MG63 (cell line): Measurements from ENCODE around the gene CBLB. TPM values are rescaled to one million over a fixed set of nuclear protein-coding genes. Genes with fewer than 3 reads are reported as not detected.

ENCODE experiments used
- DNase-seq: peaks from one replicate; pipeline ENCODE4 v3.0.0-alpha.2; 2020
- H3K27me3 ChIP-seq: fragments of 250-450 bp; sonication (Bioruptor Pico); 2 replicates; pipeline ENCODE4 v1.5.1; 2020; ENCODE audit warnings: mild to moderate bottlenecking, moderate library complexity
- H3K36me3 ChIP-seq: fragments of 250-450 bp; sonication (Bioruptor Pico); 2 replicates; pipeline ENCODE4 v1.5.1; 2020; ENCODE audit warnings: mild to moderate bottlenecking, moderate library complexity
- H3K4me3 ChIP-seq: fragments of 250-450 bp; sonication (Bioruptor Pico); 2 replicates; pipeline ENCODE4 v1.5.1; 2020; ENCODE audit warnings: mild to moderate bottlenecking, moderate library complexity
- H3K9me3 ChIP-seq: fragments of 250-450 bp; sonication (Bioruptor Pico); 2 replicates; pipeline ENCODE4 v1.5.1; 2020; ENCODE audit warnings: mild to moderate bottlenecking, moderate library complexity
- total RNA-seq: library from RNA; depleted of rRNA; stranded (reverse); fragments of >200 nt; shearing (Covaris generic); gene quantifications from 2 replicates; pipeline ENCODE4 v1.2.3, GENCODE V29; 2014; ENCODE audit warnings: low replicate concordance

CBLB gene
- total RNA-seq, 1 experiment from 2014 or later: 2.9 TPM

DNA sequence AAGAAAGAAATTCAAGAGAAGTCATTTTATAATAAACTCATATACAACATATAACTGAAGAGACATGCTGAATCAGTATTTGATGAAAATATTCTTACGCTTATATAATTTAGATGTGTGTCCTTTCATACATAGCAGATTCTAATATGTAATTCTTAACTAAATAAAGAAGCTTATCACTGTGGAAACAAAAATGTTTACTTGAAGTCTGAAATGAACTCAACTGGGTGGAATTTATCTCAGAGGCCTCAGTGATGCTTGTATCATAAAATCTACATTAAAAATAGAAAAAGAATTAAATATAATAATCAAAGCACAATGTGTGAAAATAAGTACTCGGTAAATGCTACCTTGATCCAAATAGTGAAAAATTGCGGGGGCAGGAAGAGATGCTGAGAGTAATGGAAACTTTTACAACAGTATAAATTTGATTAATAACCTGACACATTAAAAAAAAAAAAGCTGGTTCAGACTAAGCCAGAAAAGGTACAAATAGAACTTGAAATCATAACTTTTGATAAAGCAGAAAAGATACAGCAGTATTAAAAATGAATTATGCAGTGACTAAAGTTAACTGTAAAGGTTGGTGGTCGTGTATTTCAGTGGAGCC, 12.0 kb upstream of the CBLB start:
- no peaks in the 10 kb centered on the region for H3K36me3 ChIP-seq
- no peak overlapping the region for H3K4me3 ChIP-seq
- no peaks in the 10 kb centered on the region for H3K27me3 ChIP-seq
- DNase-seq: no peak
- no peaks in the 10 kb centered on the region for H3K9me3 ChIP-seq

DNA sequence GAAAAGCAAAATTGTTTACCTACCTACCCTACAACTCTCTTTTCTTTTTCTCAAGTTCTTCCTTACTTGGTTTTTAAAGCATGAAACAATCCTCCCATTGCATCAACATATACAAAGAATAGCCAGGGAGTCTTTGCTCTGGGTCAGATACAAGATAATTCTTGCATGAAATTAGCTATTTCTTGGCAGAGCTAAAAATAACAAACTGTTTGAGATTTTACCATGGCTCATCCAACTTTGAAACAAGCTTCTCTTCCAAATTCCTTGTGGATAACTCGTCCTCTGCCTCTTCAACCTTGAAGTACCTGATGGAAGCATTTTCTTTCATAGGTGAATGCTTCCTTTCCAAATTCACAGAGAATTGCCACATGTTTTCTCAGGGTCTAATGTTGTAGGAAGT, 9.2 kb upstream of the CBLB start:
- no peak for DNase-seq
- Histone ChIP-seq H3K36me3 (no peaks in the 10 kb centered on the region), H3K9me3 (no peaks in the 10 kb centered on the region), H3K4me3 (no peak overlapping the region), H3K27me3 (no peaks in the 10 kb centered on the region)

DNA sequence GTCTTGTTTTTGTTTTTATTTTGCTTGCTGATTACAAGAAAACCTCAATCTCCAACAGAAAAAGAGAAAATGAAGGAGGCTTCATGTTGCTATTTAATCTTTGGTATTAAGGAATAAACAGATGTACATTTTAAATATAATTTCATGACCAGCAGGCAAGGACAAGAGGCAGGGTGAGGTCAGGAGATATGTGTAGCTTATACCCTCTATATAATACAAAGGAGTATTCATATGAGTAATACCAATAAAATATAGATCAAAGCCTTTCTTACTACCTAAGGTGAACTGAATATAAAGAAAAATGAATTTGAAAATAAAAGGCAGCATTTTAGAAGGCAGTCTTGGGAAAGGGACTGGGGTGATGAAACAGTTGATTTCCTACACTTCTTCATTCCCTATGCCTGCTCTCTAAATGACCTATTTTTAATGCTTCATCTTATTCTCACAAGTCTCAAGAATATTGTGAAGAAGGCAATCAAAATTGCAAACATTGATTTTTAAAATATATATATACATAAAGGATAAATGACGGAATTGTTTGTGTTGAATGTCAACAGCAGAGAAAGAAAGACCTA, 8.6 kb upstream of the CBLB start:
- Histone ChIP-seq H3K27me3 (no peaks in the 10 kb centered on the region), H3K4me3 (no peak overlapping the region), H3K9me3 (no peaks in the 10 kb centered on the region), H3K36me3 (no peaks in the 10 kb centered on the region)
- DNase-seq: no peak

DNA sequence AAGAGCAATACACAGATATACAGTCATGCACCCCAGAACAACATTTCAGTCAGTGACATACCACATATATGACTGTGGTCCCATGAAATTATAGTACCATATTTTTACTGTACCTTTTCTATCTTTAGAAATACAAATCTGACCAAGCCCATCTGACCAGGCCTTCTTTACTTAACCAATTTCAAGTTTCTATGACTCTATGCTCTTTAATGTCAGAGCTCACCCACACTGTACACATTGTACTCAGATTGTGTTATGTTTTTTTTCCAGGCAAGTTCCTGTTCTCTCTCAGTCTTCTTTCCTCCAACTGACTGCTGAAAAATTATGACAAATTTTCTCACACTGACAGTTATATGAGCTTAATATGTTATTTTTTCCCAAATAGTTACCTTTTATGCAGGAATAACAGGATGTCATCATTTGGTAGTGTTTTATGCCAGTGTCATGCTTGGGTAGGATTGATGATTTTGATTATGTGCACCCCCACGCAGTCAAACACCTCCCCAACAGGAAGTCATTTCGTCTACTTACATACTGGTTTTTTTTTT, 8.0 kb upstream of the CBLB start:
- no peak overlapping the region for H3K4me3 ChIP-seq
- no peak for DNase-seq
- no peaks in the 10 kb centered on the region for H3K9me3 ChIP-seq
- H3K36me3 ChIP-seq: no peaks in the 10 kb centered on the region
- H3K27me3 ChIP-seq: no peaks in the 10 kb centered on the region

DNA sequence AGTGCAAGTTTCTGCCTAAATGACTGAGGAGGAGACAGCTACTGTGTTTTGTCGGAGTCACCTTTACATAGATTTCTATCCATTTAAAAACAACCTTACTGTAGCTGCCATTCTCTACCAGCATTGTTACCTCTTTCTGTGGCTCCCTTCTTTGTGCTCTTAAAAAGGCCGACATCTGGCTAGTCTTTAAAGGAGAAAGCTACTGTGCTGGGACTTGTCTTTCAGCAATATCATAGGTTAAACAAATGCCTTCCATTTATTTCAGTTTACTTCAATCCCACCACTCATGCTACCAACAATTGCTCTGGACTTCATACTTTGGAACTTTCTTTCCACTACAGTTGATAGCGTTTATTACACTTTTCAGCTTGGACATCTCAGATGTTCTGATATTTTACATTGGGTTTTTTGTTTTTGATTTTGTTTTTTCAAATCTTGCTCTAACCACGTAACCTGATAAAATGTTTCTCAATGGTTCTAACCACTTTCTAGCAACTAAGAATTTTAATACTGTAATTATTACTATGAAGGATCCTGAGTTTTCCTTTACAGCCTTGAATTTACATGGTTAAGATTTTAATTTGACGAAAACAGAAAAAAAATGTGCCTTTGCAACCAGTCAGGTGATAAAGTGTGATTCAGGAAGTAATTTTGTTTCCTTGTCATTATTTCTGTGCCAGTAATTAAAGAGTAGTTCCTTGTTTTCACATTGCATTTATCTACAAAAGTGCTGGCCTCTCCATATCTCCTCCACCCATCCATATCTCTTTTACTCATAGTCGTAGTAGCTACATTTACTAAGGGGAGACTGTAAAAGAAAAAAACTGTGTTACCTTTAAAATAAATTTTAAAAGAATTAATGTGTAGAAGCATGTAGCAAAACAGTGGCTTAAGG, 1.3 kb upstream of the CBLB start:
- peak overlapping the region; percentile 89 for H3K4me3 ChIP-seq
- peaks cover 4% of the 10 kb centered on the region; the same call in 1 of the 2 replicates for H3K36me3 ChIP-seq
- H3K27me3 ChIP-seq: no peaks in the 10 kb centered on the region

DNA sequence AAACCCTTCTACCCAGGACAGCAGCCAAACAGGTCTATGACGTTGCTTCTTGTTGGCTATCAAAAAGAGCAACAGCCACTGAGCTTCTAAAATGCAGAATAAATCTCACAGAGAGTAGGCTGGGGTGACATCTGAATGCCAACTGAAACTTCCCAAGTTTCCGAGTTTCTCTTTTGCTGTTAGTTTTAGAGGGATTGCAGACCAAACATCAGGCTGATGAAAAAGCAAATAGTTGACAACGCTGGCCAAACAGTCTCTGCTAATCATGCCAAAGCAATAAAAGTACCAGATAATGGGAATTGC, 670 bp upstream of the CBLB start:
- Histone ChIP-seq H3K9me3 (no peaks in the 10 kb centered on the region), H3K4me3 (peak overlapping the region; percentile 89), H3K27me3 (no peaks in the 10 kb centered on the region), H3K36me3 (peaks cover 4% of the 10 kb centered on the region; the same call in 1 of the 2 replicates)
- DNase-seq: no peak

More for the DNA sequence above, 1.3 kb upstream of the CBLB start:
- H3K9me3 ChIP-seq: no peaks in the 10 kb centered on the region
- no peak for DNase-seq

DNA sequence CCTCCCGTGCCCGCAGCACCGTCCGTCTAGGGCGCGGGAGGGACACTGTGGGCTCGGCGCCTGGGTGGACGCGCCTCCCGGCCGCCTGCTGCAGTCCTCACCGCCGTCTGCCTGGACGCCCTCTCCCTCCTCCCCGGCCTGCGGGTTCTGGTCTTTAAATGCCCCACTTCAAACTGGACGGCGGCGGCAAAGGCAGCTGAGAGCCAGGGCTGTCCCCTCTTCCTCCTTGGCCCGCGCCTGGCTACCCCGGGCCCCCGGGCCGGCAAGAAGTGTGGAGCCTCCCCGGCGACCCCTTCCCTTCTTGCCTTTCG, 426 bp downstream of the CBLB start:
- Histone ChIP-seq H3K36me3 (peaks cover 6% of the 10 kb centered on the region; the same call in 1 of the 2 replicates), H3K9me3 (no peaks in the 10 kb centered on the region), H3K4me3 (peak overlapping the region; percentile 89), H3K27me3 (no peaks in the 10 kb centered on the region)
- DNase-seq: peak; percentile 75

DNA sequence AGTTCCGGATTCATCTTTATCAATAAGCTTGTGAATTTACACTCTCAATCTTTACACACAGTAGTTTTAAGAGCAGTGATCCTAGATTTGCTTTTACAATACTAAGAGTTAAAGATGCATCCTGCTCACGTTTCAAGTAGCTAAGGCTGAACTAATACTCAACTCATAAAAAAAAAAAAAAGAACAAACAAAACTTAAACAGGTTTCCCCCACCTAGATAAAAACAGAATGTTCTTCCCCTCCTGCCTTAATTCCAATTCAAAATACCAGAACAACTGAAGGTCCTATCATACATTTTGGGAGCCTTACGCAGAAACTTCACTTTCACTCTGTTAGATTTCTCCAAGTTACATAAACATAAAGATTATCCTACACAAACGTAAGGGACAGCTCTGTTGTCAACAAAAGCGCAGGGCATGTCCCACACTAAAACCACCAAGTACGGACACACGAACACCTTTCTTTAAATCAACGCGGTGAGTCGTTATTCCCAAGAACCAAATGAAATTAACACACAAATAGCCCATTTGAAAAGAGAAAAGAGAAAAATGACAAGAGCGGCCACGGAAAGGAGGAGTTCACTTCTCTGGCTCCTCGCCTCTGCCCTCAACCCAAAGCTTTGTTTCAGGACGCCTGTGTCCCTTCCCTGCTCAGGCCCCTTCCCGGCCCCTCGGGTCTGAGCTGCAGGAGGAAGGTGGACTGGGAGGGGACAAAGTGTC, 941 bp downstream of the CBLB start:
- peak overlapping the region; percentile 89 for H3K4me3 ChIP-seq
- no peak for DNase-seq
- no peaks in the 10 kb centered on the region for H3K27me3 ChIP-seq
- H3K36me3 ChIP-seq: peaks cover 9% of the 10 kb centered on the region
- no peaks in the 10 kb centered on the region for H3K9me3 ChIP-seq

DNA sequence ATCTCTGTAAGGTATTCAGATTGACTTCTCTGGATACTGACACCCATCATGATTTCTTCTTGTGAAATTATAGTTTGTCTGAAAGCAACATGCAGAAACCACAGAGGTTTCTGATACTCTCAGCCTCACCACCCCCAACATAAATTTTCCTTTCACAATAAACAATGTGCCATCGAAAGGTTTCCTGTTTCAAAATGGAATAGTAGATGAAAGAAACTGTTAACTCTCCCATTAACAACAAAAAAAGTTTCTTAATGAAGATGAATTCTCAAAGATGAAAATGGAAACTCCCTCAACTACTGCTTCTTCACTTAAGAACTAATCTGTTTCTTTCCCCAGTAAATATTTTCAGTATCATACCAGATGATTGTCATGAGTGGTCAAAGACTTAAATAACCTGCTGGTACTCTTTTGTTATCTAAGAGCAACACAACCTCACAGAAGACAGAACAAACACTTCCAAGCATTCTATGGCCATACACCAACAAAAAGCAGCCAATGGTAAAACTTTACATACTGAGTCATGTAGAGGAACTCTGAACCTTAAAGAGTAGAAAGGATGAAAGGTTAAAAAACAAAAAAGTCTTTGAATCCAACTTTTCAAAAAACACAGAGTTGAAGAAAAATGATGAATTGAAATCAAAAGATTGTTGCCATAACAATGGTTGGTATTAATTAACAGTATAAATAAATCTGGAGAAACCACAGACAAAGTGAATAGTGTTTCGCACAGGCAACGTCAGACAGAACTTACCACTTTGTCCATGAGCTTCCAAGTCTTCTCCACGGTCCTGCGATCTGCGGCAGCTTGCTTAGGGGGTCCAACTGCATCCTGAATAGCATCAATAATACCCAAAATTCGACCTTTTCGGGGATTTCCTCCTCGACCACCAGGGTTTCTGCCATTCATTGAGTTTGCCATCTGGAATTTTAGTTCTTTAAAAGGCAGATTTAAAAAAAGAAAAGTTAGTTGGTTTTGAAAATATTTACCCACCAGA, 1.9 kb downstream of the CBLB start:
- Histone ChIP-seq H3K36me3 (peaks cover 9% of the 10 kb centered on the region), H3K9me3 (no peaks in the 10 kb centered on the region), H3K4me3 (peak overlapping the region; percentile 89), H3K27me3 (no peaks in the 10 kb centered on the region)
- DNase-seq: no peak

DNA sequence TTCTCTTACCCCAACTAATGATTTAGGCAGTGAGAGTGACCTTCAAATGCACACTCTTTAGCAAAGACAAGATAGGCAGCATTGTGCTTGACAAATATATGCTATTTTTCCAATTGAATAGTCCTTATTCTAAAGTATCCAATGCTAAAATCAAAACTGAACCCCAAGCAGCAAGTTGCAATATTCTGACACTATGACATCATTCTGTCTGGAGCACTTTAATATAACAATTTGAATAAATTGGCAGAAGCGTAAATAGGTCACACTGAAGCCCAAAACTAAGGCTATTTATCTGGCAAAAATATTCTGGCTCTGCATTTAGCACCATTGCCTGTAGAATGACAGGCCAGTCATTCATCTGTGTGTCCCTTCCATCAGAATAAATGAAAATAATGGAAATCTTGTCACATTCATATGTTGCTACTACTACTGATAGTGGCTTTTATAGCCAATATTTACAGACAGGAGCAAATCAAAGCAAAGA, 2.9 kb downstream of the CBLB start:
- no peak overlapping the region for H3K4me3 ChIP-seq
- no peaks in the 10 kb centered on the region for H3K9me3 ChIP-seq
- no peak for DNase-seq
- H3K36me3 ChIP-seq: peaks cover 11% of the 10 kb centered on the region
- H3K27me3 ChIP-seq: no peaks in the 10 kb centered on the region

DNA sequence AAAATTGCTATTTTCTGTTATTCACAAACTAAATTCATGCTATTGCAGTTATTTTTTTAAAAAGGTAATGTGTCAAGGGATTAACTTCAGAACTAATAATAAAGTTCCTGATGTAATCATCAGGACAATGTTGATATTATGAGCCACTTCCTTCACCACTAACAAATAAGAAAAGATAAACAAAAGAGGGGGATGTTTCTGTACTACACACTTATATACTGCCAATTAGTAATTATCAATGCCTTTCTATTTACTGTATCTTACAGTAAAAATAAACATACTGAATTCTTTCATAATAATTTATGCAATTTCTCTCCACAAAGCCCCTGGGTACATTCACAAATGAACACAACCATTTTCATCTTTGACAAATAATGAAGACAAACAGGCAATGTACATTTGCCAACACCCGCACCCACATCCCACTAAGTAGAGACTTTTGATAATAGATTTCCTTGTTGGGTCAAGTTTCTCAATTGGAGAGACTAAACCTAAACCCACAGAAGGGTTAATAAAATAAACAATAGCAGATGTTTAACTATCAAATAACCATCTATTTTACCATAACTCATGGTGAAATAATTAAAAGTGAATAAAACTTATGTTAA, 3.7 kb downstream of the CBLB start:
- Histone ChIP-seq H3K4me3 (no peak overlapping the region), H3K36me3 (peaks cover 11% of the 10 kb centered on the region), H3K27me3 (no peaks in the 10 kb centered on the region), H3K9me3 (no peaks in the 10 kb centered on the region)
- DNase-seq: peak; percentile 20

DNA sequence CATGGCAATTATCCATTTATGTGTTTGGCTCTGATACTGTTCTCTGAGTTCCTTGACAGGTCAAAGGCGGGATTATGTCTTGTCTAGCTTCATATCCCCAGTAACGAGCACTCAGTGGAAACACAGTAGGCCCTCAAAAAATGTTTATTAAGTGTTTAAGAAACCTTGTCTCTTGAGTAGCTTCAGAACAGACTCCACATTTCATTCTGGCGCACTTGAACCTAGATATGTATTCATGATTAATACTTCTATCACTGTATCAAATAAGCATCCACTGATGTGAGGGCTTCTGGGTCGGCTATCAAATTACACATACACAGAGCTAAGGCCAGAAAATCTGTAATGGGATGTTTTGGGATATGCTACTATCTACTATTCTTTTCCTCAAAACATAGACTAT, 4.6 kb downstream of the CBLB start:
- Histone ChIP-seq H3K27me3 (no peaks in the 10 kb centered on the region), H3K36me3 (peaks cover 11% of the 10 kb centered on the region), H3K9me3 (no peaks in the 10 kb centered on the region), H3K4me3 (no peak overlapping the region)
- DNase-seq: no peak

DNA sequence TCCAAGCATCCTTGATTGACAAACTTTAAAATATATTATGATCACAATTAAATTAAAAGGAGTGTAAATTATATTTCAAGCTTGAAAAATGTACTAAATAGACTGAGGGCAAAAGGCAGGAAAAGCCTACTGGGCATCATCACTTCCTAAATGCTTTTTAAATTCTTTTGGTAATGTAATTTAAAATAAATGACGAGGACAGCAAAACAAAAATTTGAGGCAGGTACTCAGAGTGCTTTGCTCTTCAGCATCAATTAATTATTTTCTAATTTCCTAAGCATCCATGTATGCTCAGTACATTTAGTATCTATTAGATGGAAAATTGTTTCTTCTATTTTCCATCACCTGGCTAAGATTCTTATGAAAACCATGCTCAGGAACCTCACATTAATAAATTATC, 5.2 kb downstream of the CBLB start:
- no peaks in the 10 kb centered on the region for H3K27me3 ChIP-seq
- no peak overlapping the region for H3K4me3 ChIP-seq
- H3K36me3 ChIP-seq: peaks cover 11% of the 10 kb centered on the region
- no peak for DNase-seq
- no peaks in the 10 kb centered on the region for H3K9me3 ChIP-seq

DNA sequence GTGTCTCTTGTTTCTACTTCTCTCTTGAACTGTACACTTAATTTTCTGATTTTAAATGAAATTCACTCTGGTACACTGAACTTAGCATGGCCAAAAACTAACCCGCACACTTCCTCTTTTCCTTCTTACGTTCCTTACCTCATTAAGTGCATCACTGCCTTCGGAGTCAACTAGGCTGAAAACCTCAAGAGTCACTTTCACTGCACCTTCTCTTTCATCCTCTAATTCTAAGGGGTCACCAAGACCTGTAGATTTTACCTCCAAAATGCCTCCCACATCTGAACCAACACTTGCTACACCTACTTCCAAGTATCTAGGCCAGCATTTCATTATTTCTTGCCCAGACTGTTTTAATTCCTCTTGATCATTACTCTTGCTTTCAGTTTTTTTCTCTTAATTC, 6.6 kb downstream of the CBLB start:
- Histone ChIP-seq H3K4me3 (no peak overlapping the region), H3K36me3 (peaks cover 13% of the 10 kb centered on the region)

DNA sequence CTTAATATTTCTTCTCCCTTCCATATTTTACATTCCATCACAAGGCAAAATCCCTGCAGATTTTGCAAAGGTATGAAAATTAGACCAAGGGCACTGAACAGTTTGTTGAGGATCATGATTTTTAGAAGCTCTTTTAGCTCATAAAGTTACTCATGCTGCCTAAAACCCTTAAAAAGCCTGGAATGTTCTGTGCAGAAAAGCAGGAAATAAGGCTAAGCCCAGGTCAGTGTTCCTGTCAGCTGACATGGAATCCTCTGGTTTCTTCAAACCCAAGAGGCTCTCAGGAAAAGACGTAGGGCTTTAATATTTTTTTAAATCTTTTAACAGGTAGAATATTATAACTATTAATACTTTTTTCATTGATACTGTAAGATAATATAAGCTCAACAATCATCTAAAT, 8.2 kb downstream of the CBLB start:
- no peak overlapping the region for H3K4me3 ChIP-seq
- no peaks in the 10 kb centered on the region for H3K9me3 ChIP-seq
- H3K36me3 ChIP-seq: peaks cover 14% of the 10 kb centered on the region
- no peak for DNase-seq
- H3K27me3 ChIP-seq: no peaks in the 10 kb centered on the region

More for the DNA sequence above, 6.6 kb downstream of the CBLB start:
- no peaks in the 10 kb centered on the region for H3K27me3 ChIP-seq
- DNase-seq: no peak
- H3K9me3 ChIP-seq: no peaks in the 10 kb centered on the region
